PC-9 (cell line): ENCODE measurements around the gene PRR14. TPM values are rescaled to one million over a fixed set of nuclear protein-coding genes. Genes with fewer than 3 reads are reported as not detected.

Source experiments
- BruUV-seq: library from RNA; stranded (reverse); fragments of 400-500 nt; replicated peaks from 2 replicates; lab custom pipeline; 2021; lab: Mats Ljungman, UMichigan
- CTCF ChIA-PET: fragments of 300-600 bp; sonication (Branson Sonifier 250); formaldehyde crosslinking; loops from one replicate; lab custom pipeline; 2022; ENCODE audit warnings: antibody characterized with exemption; lab: Charles Lee
- POLR2A ChIA-PET: fragments of 300-600 bp; sonication (Branson Sonifier 250); formaldehyde crosslinking; loops from one replicate; lab custom pipeline; 2022; ENCODE audit warnings: antibody characterized with exemption; ENCODE audit not compliant: unreplicated experiment; lab: Charles Lee
- DNase-seq, 2 experiments: peaks; one replicate each; pipeline versions ENCODE4 v3.0.0 to v3.0.0-alpha.2; 2015 to 2022; ENCODE audit warnings: mixed read lengths in 1 of 2
- H2AFZ ChIP-seq: fragments of 200-600 bp; sonication (generic); 2 replicates; pipeline ENCODE4 v1.8.1; 2017; ENCODE audit warnings: antibody characterized with exemption
- H3F3A ChIP-seq: fragments of 200-600 bp; sonication (generic); 2 replicates; pipeline ENCODE4 v1.8.1; 2017; ENCODE audit warnings: antibody characterized with exemption, mild to moderate bottlenecking, low read depth; ENCODE audit not compliant: insufficient read depth
- H3K27ac ChIP-seq: fragments of 200-600 bp; sonication (generic); 2 replicates; pipeline ENCODE4 v1.6.1; 2016; ENCODE audit warnings: mixed run types
- H3K27me3 ChIP-seq: fragments of 200-600 bp; sonication (generic); 2 replicates; pipeline ENCODE4 v1.6.1; 2016; ENCODE audit warnings: low read depth, mixed run types; ENCODE audit not compliant: insufficient read depth
- H3K36me3 ChIP-seq: fragments of 200-600 bp; sonication (generic); 2 replicates; pipeline ENCODE4 v1.6.1; 2016; ENCODE audit warnings: low read depth, mixed run types
- H3K4me1 ChIP-seq: fragments of 200-600 bp; sonication (generic); replicated peaks from 2 replicates; pipeline ENCODE4 v1.6.1; 2016; ENCODE audit warnings: mixed run types; ENCODE audit not compliant: insufficient read depth
- H3K4me2 ChIP-seq: fragments of 200-600 bp; sonication (generic); 2 replicates; pipeline ENCODE4 v1.6.1; 2017; ENCODE audit warnings: mixed run types
- H3K4me3 ChIP-seq: fragments of 200-600 bp; sonication (generic); 2 replicates; pipeline ENCODE4 v1.6.1; 2016; ENCODE audit warnings: mixed run types
- H3K79me2 ChIP-seq: fragments of 200-600 bp; sonication (generic); 2 replicates; pipeline ENCODE4 v1.6.1; 2017; ENCODE audit warnings: low read depth, mixed run types
- H3K9me2 ChIP-seq: fragments of 200-600 bp; sonication (generic); 2 replicates; pipeline ENCODE4 v1.8.1; 2017; ENCODE audit warnings: mild to moderate bottlenecking; ENCODE audit not compliant: insufficient read depth
- H3K9me3 ChIP-seq: fragments of 200-600 bp; sonication (generic); 2 replicates; pipeline ENCODE4 v1.8.1; 2016; ENCODE audit warnings: low read depth; ENCODE audit not compliant: insufficient read depth
- H4K20me1 ChIP-seq: fragments of 200-600 bp; sonication (generic); 2 replicates; pipeline ENCODE4 v1.8.1; 2017; ENCODE audit not compliant: insufficient read depth
- EZH2 ChIP-seq: fragments of 200-600 bp; sonication (generic); IDR thresholded peaks from 2 replicates; pipeline ENCODE4 v1.8.0; 2017; ENCODE audit warnings: antibody characterized with exemption, low read depth
- intact Hi-C: fragments of 100-400 bp; cut with micrococcal nuclease; formaldehyde crosslinking; loops from one replicate; pipeline ENCODE4 v1.10.0; 2022; ENCODE audit not compliant: unreplicated experiment
- total RNA-seq: library from RNA; stranded (reverse); gene quantifications from 2 replicates; pipeline ENCODE4 v1.2.3, GENCODE V29; 2021
- TF ChIP-seq, protein P1 (sequence below): fragments of 200-600 bp; sonication (generic); conservative IDR thresholded peaks from 2 replicates; pipeline ENCODE4 v1.6.1; 2017; ENCODE audit warnings: mixed run types, antibody characterized with exemption, mild to moderate bottlenecking, moderate library complexity

PRR14 gene
- total RNA-seq, 1 experiment from 2014 or later = 67.3 TPM

DNA sequence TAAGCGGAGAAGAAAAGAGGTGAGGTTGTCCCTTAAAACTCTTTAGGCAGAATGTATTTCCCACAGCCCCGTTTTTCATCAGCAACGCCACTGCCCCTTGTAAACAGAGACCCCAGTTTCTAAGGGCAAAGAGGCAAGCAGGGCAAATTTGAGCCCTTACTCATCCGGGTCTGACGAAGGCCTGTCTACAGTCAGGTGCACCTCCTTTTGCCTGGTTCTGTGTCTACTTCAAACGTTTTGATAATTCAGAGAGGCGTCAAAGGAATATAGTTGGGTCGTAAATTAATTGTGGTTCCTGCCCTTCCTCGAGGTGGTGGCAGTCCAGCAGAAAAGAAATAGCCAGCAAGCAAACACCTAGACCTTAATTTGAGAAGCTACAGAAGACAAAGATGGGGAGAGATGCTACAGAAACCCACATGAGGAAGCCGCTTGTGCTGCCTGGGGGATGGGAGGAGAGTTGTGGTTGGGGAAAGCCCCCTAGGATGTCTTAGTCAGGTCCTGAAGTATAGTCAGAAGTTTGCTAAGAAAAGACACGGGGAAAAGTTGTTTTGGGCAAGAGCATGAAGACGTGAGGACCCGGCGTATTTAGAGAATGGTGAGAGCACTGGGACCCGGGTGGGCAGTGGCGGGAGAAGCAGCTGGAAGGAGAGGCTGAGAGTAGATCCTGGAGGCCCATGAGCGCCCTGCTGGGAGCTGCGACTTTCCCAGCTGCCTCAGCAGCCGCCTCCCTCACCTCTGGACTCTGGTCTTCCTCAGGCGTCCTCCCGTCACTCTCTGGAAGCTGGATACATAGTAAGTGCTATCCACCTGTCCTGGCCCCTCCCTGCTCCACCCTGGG is 9.9 kb downstream of the PRR14 start:
- H3K9me2 ChIP-seq = no peaks in the 10 kb centered on the region
- H4K20me1 ChIP-seq = peaks cover 30% of the 10 kb centered on the region
- DNase-seq = no peak
- TSS peak; percentile 16 for BruUV-seq
- POLR2A ChIA-PET = interaction anchor here (0.7 kb wide), 1 partner anchor 29 kb away, joined by 5 read pairs; no protein-coding TSS in a partner anchor
- peak overlapping the region; percentile 62 for H3K4me3 ChIP-seq
- H3K4me1 ChIP-seq = peaks cover 26% of the 10 kb centered on the region
- no peak overlapping the region for H2AFZ ChIP-seq
- no peak for TF ChIP-seq EZH2
- TF ChIP-seq, protein P1, sequence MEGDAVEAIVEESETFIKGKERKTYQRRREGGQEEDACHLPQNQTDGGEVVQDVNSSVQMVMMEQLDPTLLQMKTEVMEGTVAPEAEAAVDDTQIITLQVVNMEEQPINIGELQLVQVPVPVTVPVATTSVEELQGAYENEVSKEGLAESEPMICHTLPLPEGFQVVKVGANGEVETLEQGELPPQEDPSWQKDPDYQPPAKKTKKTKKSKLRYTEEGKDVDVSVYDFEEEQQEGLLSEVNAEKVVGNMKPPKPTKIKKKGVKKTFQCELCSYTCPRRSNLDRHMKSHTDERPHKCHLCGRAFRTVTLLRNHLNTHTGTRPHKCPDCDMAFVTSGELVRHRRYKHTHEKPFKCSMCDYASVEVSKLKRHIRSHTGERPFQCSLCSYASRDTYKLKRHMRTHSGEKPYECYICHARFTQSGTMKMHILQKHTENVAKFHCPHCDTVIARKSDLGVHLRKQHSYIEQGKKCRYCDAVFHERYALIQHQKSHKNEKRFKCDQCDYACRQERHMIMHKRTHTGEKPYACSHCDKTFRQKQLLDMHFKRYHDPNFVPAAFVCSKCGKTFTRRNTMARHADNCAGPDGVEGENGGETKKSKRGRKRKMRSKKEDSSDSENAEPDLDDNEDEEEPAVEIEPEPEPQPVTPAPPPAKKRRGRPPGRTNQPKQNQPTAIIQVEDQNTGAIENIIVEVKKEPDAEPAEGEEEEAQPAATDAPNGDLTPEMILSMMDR = no peak
- H3K79me2 ChIP-seq = peaks cover 43% of the 10 kb centered on the region
- H3K4me2 ChIP-seq = peak overlapping the region; percentile 97
- H3F3A ChIP-seq = peaks cover 22% of the 10 kb centered on the region
- intact Hi-C loops = no loop called here
- CTCF ChIA-PET = interaction anchor here (1.5 kb wide), 1 partner anchor 33 kb away, joined by 3 read pairs; no protein-coding TSS in a partner anchor
- no peaks in the 10 kb centered on the region for H3K27me3 ChIP-seq
- peaks cover 31% of the 10 kb centered on the region for H3K36me3 ChIP-seq
- peak overlapping the region; percentile 86; the same call in 1 of the 2 replicates for H3K27ac ChIP-seq
- no peaks in the 10 kb centered on the region for H3K9me3 ChIP-seq

DNA sequence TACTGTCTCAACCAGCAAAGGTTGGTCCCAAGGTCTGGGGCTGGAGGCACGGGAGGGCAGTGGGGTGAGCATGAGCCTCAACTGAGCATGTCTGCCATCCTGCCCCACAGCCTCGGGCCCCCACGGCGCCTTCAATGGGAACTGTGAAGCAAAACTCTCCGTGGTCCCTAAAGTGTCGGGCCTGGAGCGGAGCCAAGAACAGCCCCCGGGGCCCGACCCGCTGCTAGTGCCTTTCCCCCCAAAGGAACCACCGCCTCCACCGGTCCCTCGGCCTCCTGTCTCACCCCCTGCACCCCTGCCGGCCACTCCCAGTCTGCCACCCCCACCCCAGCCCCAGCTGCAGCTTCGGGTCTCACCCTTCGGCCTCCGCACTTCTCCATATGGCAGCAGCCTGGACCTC is 11.7 kb downstream of the PRR14 start:
- no peaks in the 10 kb centered on the region for H3K9me3 ChIP-seq
- intact Hi-C loops = no loop called here
- H3K9me2 ChIP-seq = no peaks in the 10 kb centered on the region
- POLR2A ChIA-PET = no interaction called here
- H3K4me3 ChIP-seq = no peak overlapping the region
- peaks cover 43% of the 10 kb centered on the region for H3K79me2 ChIP-seq
- H3K4me2 ChIP-seq = no peak overlapping the region
- DNase-seq = no peak
- no peaks in the 10 kb centered on the region for H3K27me3 ChIP-seq
- peaks cover 31% of the 10 kb centered on the region for H4K20me1 ChIP-seq
- H3K36me3 ChIP-seq = peaks cover 42% of the 10 kb centered on the region
- no TSS peak for BruUV-seq
- H3K4me1 ChIP-seq = peaks cover 16% of the 10 kb centered on the region
- peaks cover 9% of the 10 kb centered on the region for H3F3A ChIP-seq
- H2AFZ ChIP-seq = no peak overlapping the region
- no peak overlapping the region for H3K27ac ChIP-seq
- CTCF ChIA-PET = no interaction called here
- TF ChIP-seq, protein P1 = no peak
- no peak for TF ChIP-seq EZH2

DNA sequence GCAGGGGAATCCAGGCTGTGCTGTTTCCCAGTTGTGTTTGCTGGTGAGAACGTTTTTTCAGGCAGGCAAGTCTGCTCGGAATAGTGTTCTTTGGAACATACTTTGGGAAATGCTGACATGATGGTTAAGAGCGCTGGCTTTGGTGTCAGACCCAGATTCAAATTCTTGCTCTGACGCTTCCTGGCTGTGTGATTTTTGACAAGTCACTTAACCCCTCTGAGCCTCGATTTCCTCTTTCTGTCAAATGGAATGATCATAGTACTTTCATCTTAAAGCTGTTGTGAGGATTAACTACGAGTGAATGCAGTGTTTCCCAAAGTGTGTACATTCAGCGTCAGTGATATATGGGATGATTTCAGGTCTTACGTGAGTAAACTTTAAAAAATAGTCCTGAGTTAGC is 12.3 kb downstream of the PRR14 start:
- no peak overlapping the region for H2AFZ ChIP-seq
- no peaks in the 10 kb centered on the region for H3K9me3 ChIP-seq
- DNase-seq = no peak
- ChIA-PET POLR2A (no interaction called here), CTCF (interaction anchor here (0.7 kb wide), 1 partner anchor 270 kb away, joined by 3 read pairs; no protein-coding TSS in a partner anchor)
- peaks cover 43% of the 10 kb centered on the region for H3K79me2 ChIP-seq
- no peak overlapping the region for H3K4me3 ChIP-seq
- intact Hi-C loops = no loop called here
- peaks cover 31% of the 10 kb centered on the region for H4K20me1 ChIP-seq
- no TSS peak for BruUV-seq
- H3K4me2 ChIP-seq = no peak overlapping the region
- no peaks in the 10 kb centered on the region for H3K27me3 ChIP-seq
- H3K27ac ChIP-seq = no peak overlapping the region
- TF ChIP-seq EZH2 = no peak
- TF ChIP-seq, protein P1 = no peak
- H3K36me3 ChIP-seq = peaks cover 42% of the 10 kb centered on the region
- peaks cover 6% of the 10 kb centered on the region for H3F3A ChIP-seq
- H3K4me1 ChIP-seq = peaks cover 15% of the 10 kb centered on the region
- no peaks in the 10 kb centered on the region for H3K9me2 ChIP-seq
